HT1080 (cell line): ENCODE results near the gene MYOM1. TPM values are rescaled to one million over a fixed set of nuclear protein-coding genes. Genes with fewer than 3 reads are reported as not detected.

Experiments
- DNase-seq: peaks from one replicate; pipeline ENCODE4 v3.0.0-alpha.2; 2015; ENCODE audit warnings: low read depth
- total RNA-seq: library from RNA; depleted of rRNA; stranded (reverse); fragments of >200 nt; shearing (Covaris generic); gene quantifications from 2 replicates; pipeline ENCODE4 v1.2.3, GENCODE V29; 2014

MYOM1 gene
- total RNA-seq, 1 experiment from 2014 or later: not detected

GRCh38 chr18:3153107-3153704 is 66.6 kb downstream of the MYOM1 start:
- DNase-seq: no peak

GRCh38 chr18:3152294-3152693 is 67.5 kb downstream of the MYOM1 start:
- DNase-seq: no peak

- peak; percentile 14 for DNase-seq
Observed at GRCh38 chr18:3151399-3152264, 68.1 kb downstream of the MYOM1 start.

GRCh38 chr18:3150688-3151087 is 69.1 kb downstream of the MYOM1 start:
- DNase-seq: no peak

DNA sequence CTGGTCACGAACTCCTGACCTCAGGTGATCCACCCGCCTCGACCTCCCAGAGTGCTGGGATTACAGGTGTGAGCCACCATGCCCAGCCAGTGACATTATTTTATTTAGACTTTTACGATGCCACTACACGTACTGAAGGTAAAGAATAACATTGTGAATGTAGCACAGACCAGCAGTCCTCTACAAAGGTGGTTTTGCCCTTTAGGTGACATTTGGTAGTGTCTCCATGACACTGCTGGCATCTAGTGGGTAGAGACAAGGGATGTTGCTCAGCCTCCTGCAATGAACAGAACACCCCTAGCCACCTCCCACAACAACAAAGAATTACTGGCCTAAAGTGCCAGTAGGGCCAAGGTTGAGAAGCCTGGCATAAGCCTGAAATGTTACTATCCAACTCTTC is 69.5 kb downstream of the MYOM1 start:
- no peak for DNase-seq

GRCh38 chr18:3148930-3149535 is 70.7 kb downstream of the MYOM1 start:
- DNase-seq: no peak

GRCh38 chr18:3147935-3148554 is 71.7 kb downstream of the MYOM1 start:
- DNase-seq: no peak

- no peak for DNase-seq
Observed at GRCh38 chr18:3140986-3141639, 78.7 kb downstream of the MYOM1 start.

DNA sequence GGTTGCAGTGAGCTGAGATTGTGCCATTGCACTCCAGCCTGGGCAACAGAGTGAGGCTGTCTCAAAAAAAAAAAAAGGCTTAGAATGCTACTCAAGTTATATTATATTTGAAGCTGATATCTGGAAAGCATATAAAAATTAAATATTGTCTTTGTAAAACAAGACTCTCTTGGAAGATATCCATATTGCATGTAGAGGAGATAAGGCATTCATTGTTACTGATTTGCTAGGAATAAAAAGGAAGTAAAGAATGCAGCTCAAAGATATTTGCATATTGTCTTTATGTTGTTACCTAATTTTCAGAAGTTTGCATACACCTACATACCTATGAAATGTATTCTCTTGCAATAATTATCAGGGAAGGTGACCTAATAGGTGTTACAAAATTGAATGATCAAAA is 79.4 kb downstream of the MYOM1 start:
- DNase-seq: no peak

GRCh38 chr18:3139406-3139805 is 80.4 kb downstream of the MYOM1 start:
- no peak for DNase-seq

- no peak for DNase-seq
Observed at GRCh38 chr18:3138274-3138975, 81.3 kb downstream of the MYOM1 start.

GRCh38 chr18:3135536-3135935 is 84.2 kb downstream of the MYOM1 start:
- DNase-seq: no peak

DNA sequence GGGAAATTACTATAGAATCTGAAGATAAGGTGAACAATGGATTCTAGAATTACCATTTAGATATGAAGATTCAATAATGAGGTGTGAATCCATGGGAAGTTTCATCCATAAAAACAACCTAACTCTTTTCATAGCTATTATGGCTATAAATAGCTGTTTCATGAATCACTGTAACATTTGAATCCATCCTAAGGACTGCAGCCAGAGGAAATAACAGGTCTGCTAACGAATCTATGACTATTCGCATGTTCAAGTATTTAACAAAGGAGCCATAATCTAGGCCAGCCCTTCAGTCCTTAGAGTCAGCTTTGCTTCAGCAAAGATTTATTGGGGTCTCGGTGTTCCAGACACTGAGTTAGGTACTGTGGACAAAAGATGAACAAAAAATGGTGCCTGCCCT is 87.1 kb downstream of the MYOM1 start:
- DNase-seq: no peak

- no peak for DNase-seq
Observed at GRCh38 chr18:3130344-3130743, 89.4 kb downstream of the MYOM1 start.

DNA sequence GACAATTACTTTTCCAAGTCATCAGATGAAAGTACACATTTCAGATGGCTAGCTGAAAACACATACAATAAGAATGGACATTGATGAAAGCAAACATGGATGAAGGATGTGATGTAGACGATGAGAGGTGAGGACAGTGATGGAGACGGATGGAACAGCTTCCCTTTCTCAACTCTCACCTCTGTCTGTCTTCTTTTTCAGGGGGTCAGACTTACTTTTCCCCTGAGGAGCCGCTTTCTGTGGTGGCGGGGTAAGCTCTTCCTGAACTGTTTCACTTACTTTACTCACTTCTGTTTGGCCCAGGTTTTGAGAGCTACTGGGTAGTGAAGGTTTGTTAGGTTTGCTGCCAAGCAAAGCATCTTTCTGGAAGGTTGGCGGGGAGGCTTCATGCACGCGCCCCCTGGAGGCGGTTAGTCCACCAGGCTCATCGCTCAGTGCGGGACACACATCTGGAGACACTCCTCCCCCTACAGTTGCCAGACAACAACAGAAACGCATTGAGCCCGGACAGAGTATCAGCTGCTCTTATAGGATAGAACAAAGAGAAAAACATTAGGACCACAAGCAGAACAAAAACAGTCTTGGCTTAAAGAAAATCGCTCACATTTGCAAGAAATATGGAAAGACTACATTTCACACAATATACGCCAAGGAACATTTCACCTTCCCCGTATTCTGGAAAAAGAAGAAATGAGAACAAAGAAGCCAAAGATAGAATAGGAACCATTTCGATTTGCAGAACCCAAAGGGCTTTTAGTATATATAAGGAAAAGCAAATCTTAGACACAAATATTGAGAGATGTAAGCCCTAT is 90.5 kb downstream of the MYOM1 start:
- DNase-seq: peak; percentile 69

- no peak for DNase-seq
Observed at GRCh38 chr18:3126457-3127097, 93.2 kb downstream of the MYOM1 start.

- no peak for DNase-seq
Observed at GRCh38 chr18:3124822-3125221, 94.9 kb downstream of the MYOM1 start.

- no peak for DNase-seq
Observed at GRCh38 chr18:3122851-3123250, 96.9 kb downstream of the MYOM1 start.

DNA sequence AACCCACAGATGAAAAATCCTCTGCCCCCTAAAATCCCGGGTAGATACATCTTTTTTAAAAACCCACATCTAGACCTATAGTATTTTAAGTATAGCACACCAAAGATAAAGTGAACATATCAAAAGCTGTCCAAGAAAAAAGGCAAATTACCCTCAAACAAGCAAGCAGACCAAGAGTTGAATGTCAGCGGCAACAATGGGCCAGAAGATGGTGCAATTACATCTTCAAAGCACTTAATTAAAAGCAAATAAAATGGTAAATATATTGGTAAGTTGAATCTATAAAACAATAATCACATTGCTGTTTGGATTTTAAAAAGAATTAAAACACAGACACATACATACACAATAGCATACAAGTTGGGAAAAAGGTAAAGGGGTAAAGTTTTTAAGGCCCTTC is 98.5 kb downstream of the MYOM1 start:
- DNase-seq: no peak

GRCh38 chr18:3120356-3120755 is 99.4 kb downstream of the MYOM1 start:
- no peak for DNase-seq
